ENCODE results near the gene ARTN.

The ARTN gene

GRCh38 chr1:43971336-43971980 lies 37.9 kb downstream of the ARTN start:
- ChIA-PET CTCF (interaction anchor here (1.1 to 4.9 kb wide), 5 partner anchors 24 to 744 kb away, joined by 3 to 21 read pairs (median 9); partner anchors contain the start of genes ARTN and IPO13), POLR2A (no interaction called here)
- DNase-seq (ENCODE audit: extremely low spot score) = no peak
- no peak for TF ChIP-seq CTCF (IDR thresholded peaks at IDR 0.05; ENCODE audit: control extremely low read depth, extremely low read depth, low read depth, missing control alignments)

- no peak for TF ChIP-seq CTCF (IDR thresholded peaks at IDR 0.05; ENCODE audit: control extremely low read depth, extremely low read depth, low read depth, missing control alignments)
- ChIA-PET POLR2A (no interaction called here), CTCF (interaction anchor here (1.1 to 2.6 kb wide), 7 partner anchors 10 to 211 kb away, joined by 3 to 10 read pairs (median 4); partner anchors contain the start of gene IPO13)
- no peak for DNase-seq (ENCODE audit: extremely low spot score)
Measured at GRCh38 chr1:43973981-43974442, 40.4 kb downstream of the ARTN start.

- peak; percentile 20 for TF ChIP-seq CTCF (IDR thresholded peaks at IDR 0.05; ENCODE audit: control extremely low read depth, extremely low read depth, low read depth, missing control alignments)
- DNase-seq (ENCODE audit: extremely low spot score) = peak; percentile 97
- ChIA-PET CTCF (interaction anchor here (0.9 to 3.7 kb wide), 9 partner anchors 14 to 211 kb away, joined by 3 to 9 read pairs (median 6); no protein-coding TSS in a partner anchor), POLR2A (interaction anchor here (0.7 kb wide), 2 partner anchors 13 to 18 kb away, joined by 3 to 4 read pairs; no protein-coding TSS in a partner anchor)
Measured at GRCh38 chr1:43974443-43975248, 41.0 kb downstream of the ARTN start, which contains the start of gene ATP6V0B. Gene ATP6V0B, plus strand, starts transcription at chr1:43974960. Its CDS starts 81 bp downstream, at chr1:43975041.

- ChIA-PET POLR2A (interaction anchor here (0.7 kb wide), 1 partner anchor 17 kb away, joined by 4 read pairs; no protein-coding TSS in a partner anchor), CTCF (interaction anchor here (0.9 to 3.7 kb wide), 6 partner anchors 13 to 212 kb away, joined by 3 to 9 read pairs (median 6); no protein-coding TSS in a partner anchor)
- peak; percentile 39 for DNase-seq (ENCODE audit: extremely low spot score)
- TF ChIP-seq CTCF (IDR thresholded peaks at IDR 0.05; ENCODE audit: control extremely low read depth, extremely low read depth, low read depth, missing control alignments) = no peak
Measured at GRCh38 chr1:43975249-43975961, 41.8 kb downstream of the ARTN start.

GRCh38 chr1:43976045-43976444 lies 42.4 kb downstream of the ARTN start:
- TF ChIP-seq CTCF (IDR thresholded peaks at IDR 0.05; ENCODE audit: control extremely low read depth, extremely low read depth, low read depth, missing control alignments) = no peak
- ChIA-PET CTCF (interaction anchor here (1.4 to 3.7 kb wide), 5 partner anchors 13 to 213 kb away, joined by 3 to 9 read pairs (median 7); no protein-coding TSS in a partner anchor), POLR2A (no interaction called here)
- no peak for DNase-seq (ENCODE audit: extremely low spot score)
